ENCODE measurements around the gene PDZD2.
"Not testable (repeated sequence)": the region's sequence is repeated elsewhere in the genome, so short reads cannot be mapped to it uniquely, and the experiment has no call there.

- TF ChIP-seq CTCF (conservative IDR thresholded peaks at IDR 0.05; ENCODE audit: low read length); EZH2phosphoT487 (IDR thresholded peaks at IDR 0.05; ENCODE audit: borderline replicate concordance): not testable (repeated sequence)
Observed at GRCh38 chr5:31728806-31729205, 89.9 kb downstream of the PDZD2 start.

Data from Loucy (cell line).